Endometrial microvascular endothelial cells (primary cell): Measurements from ENCODE around the gene DDX43. TPM values are rescaled to one million over a fixed set of nuclear protein-coding genes. Genes with fewer than 3 reads are reported as not detected.

Source experiments
- in situ Hi-C: cut with HindIII; loops from 2 replicates; pipeline ENCODE4 v1.10.0; 2017; ENCODE audit warnings: low sequenced_read_pairs, low pct_unique_long_range_greater_than_20kb; ENCODE audit errors: inconsistent ontology term
- total RNA-seq: library from RNA; depleted of rRNA; stranded (reverse); fragments of >200 nt; gene quantifications from one replicate; pipeline ENCODE4 v1.2.3, GENCODE V29; 2015; ENCODE audit errors: inconsistent ontology term

DDX43 gene
- total RNA-seq, 1 donor from 2014 or later: 0.19 TPM

DNA sequence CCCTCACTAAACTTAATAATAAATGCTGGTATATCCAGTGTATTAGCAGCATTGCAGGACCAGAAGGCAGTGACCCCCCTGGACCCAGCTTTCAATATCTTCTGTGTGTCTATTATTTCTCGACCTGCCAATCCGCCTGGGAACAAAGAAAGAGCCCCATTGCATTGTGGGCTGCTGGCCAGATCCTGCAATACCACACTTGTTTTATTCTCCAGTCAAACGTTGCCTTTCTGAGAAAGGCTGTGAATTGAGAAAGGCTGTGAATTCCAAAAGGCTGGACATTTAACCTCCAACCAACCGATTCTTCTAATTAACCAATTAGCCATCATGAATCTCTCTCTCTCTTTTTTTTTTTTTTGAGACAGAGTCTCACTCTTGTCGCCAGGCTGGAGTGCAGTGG is 65.4 kb downstream of the DDX43 start:
- in situ Hi-C loops: no loop called here

DNA sequence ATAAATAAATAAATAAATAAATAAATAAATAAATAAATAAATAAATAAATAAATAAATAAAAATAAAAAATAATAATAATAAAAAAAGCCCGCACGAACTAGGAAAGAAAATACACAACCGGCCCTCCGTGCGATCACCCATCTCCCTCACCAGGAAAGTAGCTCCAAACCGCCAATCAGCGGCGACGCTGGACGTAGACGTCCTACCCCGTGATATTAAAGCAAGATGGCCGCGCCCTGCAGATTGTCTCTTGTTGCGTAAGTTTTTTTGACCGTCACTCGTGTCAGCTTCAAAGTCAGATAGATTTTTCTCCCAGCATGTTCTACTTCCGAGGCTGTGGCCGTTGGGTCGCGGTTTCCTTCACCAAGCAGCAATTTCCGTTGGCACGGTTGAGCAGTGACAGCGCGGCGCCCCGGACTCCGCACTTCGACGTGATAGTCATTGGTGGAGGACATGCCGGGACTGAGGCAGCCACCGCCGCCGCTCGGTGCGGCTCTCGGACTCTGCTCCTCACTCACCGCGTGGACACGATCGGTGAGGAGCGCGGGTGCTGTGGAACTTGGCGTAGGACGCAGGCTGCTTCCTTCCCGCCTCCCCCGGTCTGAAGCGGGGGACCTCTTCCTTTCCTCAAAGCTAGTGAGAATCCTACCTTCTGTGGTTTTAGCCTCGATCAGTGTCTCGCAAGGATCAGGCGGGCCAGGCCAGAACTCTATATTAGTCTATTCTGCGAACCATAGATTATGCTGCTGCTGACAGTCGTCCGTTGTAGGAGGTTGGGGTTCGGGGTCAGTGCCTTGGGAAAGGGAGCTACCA is 67.1 kb downstream of the DDX43 start, which contains the start of gene MTO1:
Gene MTO1 (plus strand): TSS at position 201 of the 814 bp plus-strand sequence. CDS start 118 bp downstream, at position 319.
- in situ Hi-C loops: no loop called here

Other genes starting within 250 kb of the DDX43 start
- gene KHDC1L, start 169.3 kb upstream of the DDX43 start, total RNA-seq: not detected
- gene KHDC1, start 131.6 kb upstream of the DDX43 start, total RNA-seq: 1.6 TPM
- not detected for gene DPPA5, start 40.6 kb upstream of the DDX43 start, total RNA-seq
- not detected for gene KHDC3L, start 32.2 kb upstream of the DDX43 start, total RNA-seq
- gene OOEP, start 24.9 kb upstream of the DDX43 start, total RNA-seq: not detected
- 16.9 TPM for gene CGAS, start 57.5 kb downstream of the DDX43 start, total RNA-seq
- 42.9 TPM for gene MTO1, start 66.9 kb downstream of the DDX43 start, total RNA-seq
- gene EEF1A1, start 126.2 kb downstream of the DDX43 start, total RNA-seq: 10,343 TPM